Mucosa of rectum (tissue), 2 donors: Measurements from ENCODE around the gene PLEKHH3.

Experiments
- H3K27ac ChIP-seq, 2 donors: one replicate each; pipeline ENCODE4 v1.7.0; 2013; ENCODE audit warnings: inconsistent platforms in 2 of 2, low read depth in 2 of 2, low read length in 2 of 2
- H3K27me3 ChIP-seq, 2 donors: one replicate each; pipeline ENCODE4 v1.7.0; 2013; ENCODE audit warnings: low read length in 2 of 2; ENCODE audit not compliant: control insufficient read depth in 2 of 2, insufficient read depth in 2 of 2
- H3K36me3 ChIP-seq, 2 donors: one replicate each; pipeline ENCODE4 v1.7.0; 2013; ENCODE audit warnings: low read length in 2 of 2; ENCODE audit not compliant: control insufficient read depth in 2 of 2, insufficient read depth in 2 of 2
- H3K4me1 ChIP-seq, 2 donors: one replicate each; pipeline ENCODE4 v1.7.0; 2013; ENCODE audit warnings: low read length in 2 of 2, mild to moderate bottlenecking in 1 of 2; ENCODE audit not compliant: control insufficient read depth in 2 of 2, insufficient read depth in 2 of 2
- H3K4me3 ChIP-seq, 2 donors: one replicate each; pipeline ENCODE4 v1.7.0; 2013; ENCODE audit warnings: low read length in 2 of 2
- H3K9ac ChIP-seq, 2 donors: one replicate each; pipeline ENCODE4 v1.7.0; 2013; ENCODE audit warnings: low read length in 2 of 2, low read depth in 1 of 2, mild to moderate bottlenecking in 1 of 2
- H3K9me3 ChIP-seq, 2 donors: one replicate each; pipeline ENCODE4 v1.7.0; 2013; ENCODE audit warnings: low read length in 2 of 2; ENCODE audit not compliant: control insufficient read depth in 2 of 2
- donor health status: healthy.
- donor health status: Normal muscosa, but diverticular disease.

The PLEKHH3 gene

GRCh38 chr17:42702446-42702845 lies 25.7 kb upstream of the PLEKHH3 start:
- Histone ChIP-seq H3K36me3 (peaks cover 47 to 64% of the 10 kb centered on the region in 2 donors), H3K9ac (no peak overlapping the region), H3K27ac (no peak overlapping the region)

GRCh38 chr17:42700586-42701289 lies 23.9 kb upstream of the PLEKHH3 start:
- Histone ChIP-seq H3K27ac (no peak overlapping the region), H3K9ac (no peak overlapping the region), H3K4me1 (no peaks in the 10 kb centered on the region), H3K36me3 (peaks cover 36 to 53% of the 10 kb centered on the region in 2 donors), H3K27me3 (no peaks in the 10 kb centered on the region), H3K9me3 (no peaks in the 10 kb centered on the region), H3K4me3 (no peak overlapping the region)

More at GRCh38 chr17:42702446-42702845, 25.7 kb upstream of the PLEKHH3 start:
- Histone ChIP-seq H3K9me3 (no peaks in the 10 kb centered on the region), H3K4me3 (no peak overlapping the region), H3K4me1 (no peaks in the 10 kb centered on the region), H3K27me3 (no peaks in the 10 kb centered on the region)

DNA sequence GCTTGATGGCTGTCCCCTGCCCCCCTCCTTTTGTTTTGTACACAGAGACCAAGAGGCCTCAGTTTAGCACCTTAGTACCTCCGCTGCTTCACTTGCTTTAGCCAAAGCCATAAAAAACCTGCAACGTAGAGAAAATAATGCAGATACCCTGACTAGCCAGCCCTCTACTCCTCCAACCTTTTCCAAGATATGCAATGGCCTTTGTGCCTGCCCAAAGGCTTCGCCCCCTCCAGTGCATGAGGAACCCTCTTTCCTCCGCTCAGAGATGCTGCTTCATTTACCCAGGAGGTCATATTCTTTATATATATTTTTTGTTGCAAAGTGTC lies 22.6 kb upstream of the PLEKHH3 start:
- Histone ChIP-seq H3K27ac (no peak overlapping the region), H3K4me3 (no peak overlapping the region), H3K9ac (no peak overlapping the region), H3K27me3 (no peaks in the 10 kb centered on the region), H3K4me1 (no peaks in the 10 kb centered on the region), H3K36me3 (peaks cover 29 to 48% of the 10 kb centered on the region in 2 donors), H3K9me3 (no peaks in the 10 kb centered on the region)

- H3K27me3 ChIP-seq = no peaks in the 10 kb centered on the region
- H3K27ac ChIP-seq = no peak overlapping the region
- peaks cover 27 to 45% of the 10 kb centered on the region in 2 donors for H3K36me3 ChIP-seq
- H3K9me3 ChIP-seq = no peaks in the 10 kb centered on the region
- H3K4me1 ChIP-seq = no peaks in the 10 kb centered on the region
- no peak overlapping the region for H3K9ac ChIP-seq
- no peak overlapping the region for H3K4me3 ChIP-seq
Measured at GRCh38 chr17:42698736-42699414, 22.1 kb upstream of the PLEKHH3 start.

DNA sequence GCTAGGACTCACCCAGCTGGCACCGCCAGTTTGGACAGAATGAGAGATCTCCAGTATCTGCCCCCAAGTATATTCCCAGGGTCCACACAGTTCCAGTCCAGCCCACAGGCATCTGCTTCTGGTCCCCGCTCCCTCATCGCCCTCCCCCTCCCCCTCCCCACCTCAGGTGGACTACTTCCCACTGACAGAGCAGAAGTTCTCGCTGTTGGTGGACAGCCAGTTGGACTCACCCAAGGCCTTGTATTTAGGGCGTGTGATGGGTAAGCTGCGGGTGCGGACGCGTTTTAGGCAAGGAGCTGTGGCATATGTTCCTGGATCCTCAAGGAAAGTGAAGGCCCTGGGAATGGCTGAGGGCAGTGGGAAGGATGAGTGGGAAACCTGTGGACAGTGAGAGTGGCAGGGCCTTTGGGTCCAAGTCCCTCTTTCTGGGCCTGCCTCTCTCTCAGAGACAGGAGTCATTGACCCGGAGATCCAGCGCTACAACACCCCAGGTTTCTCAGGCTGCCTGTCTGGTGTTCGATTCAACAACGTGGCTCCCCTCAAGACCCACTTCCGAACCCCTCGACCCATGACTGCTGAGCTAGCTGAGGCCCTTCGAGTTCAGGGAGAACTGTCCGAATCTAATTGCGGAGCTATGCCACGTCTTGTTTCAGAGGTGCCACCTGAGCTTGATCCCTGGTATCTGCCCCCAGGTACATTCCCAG lies 20.5 kb upstream of the PLEKHH3 start:
- Histone ChIP-seq H3K9ac (no peak overlapping the region), H3K27me3 (no peaks in the 10 kb centered on the region), H3K36me3 (peaks cover 16 to 32% of the 10 kb centered on the region in 2 donors), H3K4me1 (no peaks in the 10 kb centered on the region), H3K4me3 (no peak overlapping the region), H3K9me3 (no peaks in the 10 kb centered on the region), H3K27ac (no peak overlapping the region)

GRCh38 chr17:42695500-42695899 lies 18.7 kb upstream of the PLEKHH3 start:
- no peaks in the 10 kb centered on the region for H3K27me3 ChIP-seq
- peaks cover 9 to 15% of the 10 kb centered on the region in 2 donors for H3K36me3 ChIP-seq
- H3K27ac ChIP-seq = no peak overlapping the region
- no peak overlapping the region for H3K4me3 ChIP-seq
- H3K9me3 ChIP-seq = no peaks in the 10 kb centered on the region
- H3K9ac ChIP-seq = no peak overlapping the region
- H3K4me1 ChIP-seq = no peaks in the 10 kb centered on the region

DNA sequence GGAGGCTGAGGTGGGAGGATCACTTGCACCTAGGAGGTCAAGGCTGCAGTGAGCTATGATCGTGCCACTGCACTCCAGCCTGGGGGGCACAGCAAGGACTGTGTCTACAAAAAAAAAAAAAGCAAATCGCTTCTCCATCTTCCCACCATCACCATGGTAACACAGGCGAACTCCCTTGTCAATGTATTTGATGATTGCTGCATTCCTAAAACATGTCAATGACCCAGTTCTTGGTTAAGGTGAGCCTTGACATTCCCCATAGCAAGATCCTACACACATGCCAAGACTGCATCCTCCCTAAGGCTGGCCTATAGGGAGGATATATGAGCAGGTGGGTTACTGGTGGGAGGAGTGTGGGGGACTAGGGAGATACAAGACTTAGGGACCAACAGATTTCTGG lies 17.7 kb upstream of the PLEKHH3 start:
- Histone ChIP-seq H3K4me3 (no peak overlapping the region), H3K27me3 (no peaks in the 10 kb centered on the region), H3K27ac (no peak overlapping the region), H3K9ac (no peak overlapping the region), H3K4me1 (no peaks in the 10 kb centered on the region), H3K36me3 (peaks cover 7 to 14% of the 10 kb centered on the region in 2 donors), H3K9me3 (no peaks in the 10 kb centered on the region)

DNA sequence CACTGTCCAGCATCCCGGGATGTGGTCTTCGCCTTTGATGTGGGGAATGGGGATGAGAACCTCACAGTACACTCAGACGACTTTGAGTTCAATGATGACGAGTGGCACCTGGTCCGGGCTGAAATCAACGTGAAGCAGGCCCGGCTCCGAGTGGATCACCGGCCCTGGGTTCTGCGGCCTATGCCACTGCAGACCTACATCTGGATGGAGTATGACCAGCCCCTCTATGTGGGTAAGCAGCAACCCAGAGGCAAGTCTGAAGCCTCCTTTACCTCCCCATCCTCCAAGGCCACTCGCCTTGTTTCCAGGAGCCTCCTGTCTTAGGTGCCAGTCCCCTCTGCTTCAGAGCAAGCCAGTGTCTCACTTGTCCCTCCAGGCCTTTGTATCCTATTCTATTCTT lies 15.7 kb upstream of the PLEKHH3 start:
- no peak overlapping the region for H3K4me3 ChIP-seq
- no peak overlapping the region for H3K9ac ChIP-seq
- peaks cover 3 to 11% of the 10 kb centered on the region in 2 donors for H3K36me3 ChIP-seq
- no peaks in the 10 kb centered on the region for H3K9me3 ChIP-seq
- H3K27me3 ChIP-seq = no peaks in the 10 kb centered on the region
- H3K27ac ChIP-seq = no peak overlapping the region
- no peaks in the 10 kb centered on the region for H3K4me1 ChIP-seq

DNA sequence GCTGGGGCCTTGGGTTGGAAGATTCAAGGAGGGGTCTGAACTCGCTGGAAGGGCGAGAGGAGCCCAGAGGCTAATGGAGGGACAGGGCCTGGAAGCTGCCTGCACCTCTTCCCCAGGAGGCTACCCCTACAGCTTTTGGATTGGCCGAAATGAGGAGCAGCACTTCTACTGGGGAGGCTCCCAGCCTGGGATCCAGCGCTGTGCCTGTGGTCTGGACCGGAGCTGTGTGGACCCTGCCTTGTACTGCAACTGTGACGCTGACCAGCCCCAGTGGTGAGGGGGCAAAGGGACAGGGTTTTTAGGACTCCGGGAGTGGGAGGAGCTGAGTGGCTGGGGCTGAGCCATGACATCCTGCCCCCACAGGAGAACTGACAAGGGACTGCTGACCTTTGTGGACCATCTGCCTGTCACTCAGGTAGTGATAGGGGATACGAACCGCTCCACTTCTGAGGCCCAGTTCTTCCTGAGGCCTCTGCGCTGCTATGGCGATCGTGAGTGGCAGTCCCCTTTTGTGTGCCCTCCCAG lies 14.3 kb upstream of the PLEKHH3 start:
- no peaks in the 10 kb centered on the region for H3K9me3 ChIP-seq
- H3K4me1 ChIP-seq = no peaks in the 10 kb centered on the region
- H3K27ac ChIP-seq = no peak overlapping the region
- peaks cover 3 to 10% of the 10 kb centered on the region in 2 donors for H3K36me3 ChIP-seq
- H3K27me3 ChIP-seq = no peaks in the 10 kb centered on the region
- no peak overlapping the region for H3K4me3 ChIP-seq
- no peak overlapping the region for H3K9ac ChIP-seq

DNA sequence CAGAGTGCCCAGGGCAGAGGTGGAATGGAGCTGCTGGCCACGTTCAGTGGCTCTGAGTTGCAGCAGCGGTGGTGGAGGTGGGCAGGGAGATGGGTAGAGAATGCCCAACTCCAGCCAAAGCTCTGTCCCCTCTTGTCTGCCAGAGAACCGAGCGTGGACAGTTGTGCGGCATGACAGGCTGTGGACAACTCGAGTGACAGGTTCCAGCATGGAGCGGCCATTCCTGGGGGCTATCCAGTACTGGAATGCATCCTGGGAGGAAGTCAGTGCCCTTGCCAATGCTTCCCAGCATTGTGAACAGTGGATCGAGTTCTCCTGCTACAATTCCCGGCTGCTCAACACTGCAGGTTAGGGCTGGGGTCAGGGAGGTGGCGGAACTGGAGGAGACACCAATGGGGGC lies 13.8 kb upstream of the PLEKHH3 start:
- no peak overlapping the region for H3K27ac ChIP-seq
- peaks cover 3 to 6% of the 10 kb centered on the region in 2 donors for H3K36me3 ChIP-seq
- H3K4me3 ChIP-seq = no peak overlapping the region
- H3K9ac ChIP-seq = no peak overlapping the region
- H3K27me3 ChIP-seq = peaks cover 0 to 4% of the 10 kb centered on the region in 2 donors
- H3K9me3 ChIP-seq = no peaks in the 10 kb centered on the region
- H3K4me1 ChIP-seq = no peaks in the 10 kb centered on the region
